Measurements from ENCODE around the gene GNAT2. TPM values are rescaled to one million over a fixed set of nuclear protein-coding genes. Genes with fewer than 3 reads are reported as not detected.

The GNAT2 gene
- total RNA-seq, 4 donors from 2014 or later: not detected

- H3K4me3 ChIP-seq (ENCODE audit: low read depth, poor library complexity, severe bottlenecking): no peak overlapping the region
- intact Hi-C loops (cut with DNase I; ENCODE audit: low total_unique reads): loop anchor here (10.0 kb wide), 1 partner anchor 77 kb away; the partner anchor contains the start of gene GNAI3
- TF ChIP-seq, protein P1, sequence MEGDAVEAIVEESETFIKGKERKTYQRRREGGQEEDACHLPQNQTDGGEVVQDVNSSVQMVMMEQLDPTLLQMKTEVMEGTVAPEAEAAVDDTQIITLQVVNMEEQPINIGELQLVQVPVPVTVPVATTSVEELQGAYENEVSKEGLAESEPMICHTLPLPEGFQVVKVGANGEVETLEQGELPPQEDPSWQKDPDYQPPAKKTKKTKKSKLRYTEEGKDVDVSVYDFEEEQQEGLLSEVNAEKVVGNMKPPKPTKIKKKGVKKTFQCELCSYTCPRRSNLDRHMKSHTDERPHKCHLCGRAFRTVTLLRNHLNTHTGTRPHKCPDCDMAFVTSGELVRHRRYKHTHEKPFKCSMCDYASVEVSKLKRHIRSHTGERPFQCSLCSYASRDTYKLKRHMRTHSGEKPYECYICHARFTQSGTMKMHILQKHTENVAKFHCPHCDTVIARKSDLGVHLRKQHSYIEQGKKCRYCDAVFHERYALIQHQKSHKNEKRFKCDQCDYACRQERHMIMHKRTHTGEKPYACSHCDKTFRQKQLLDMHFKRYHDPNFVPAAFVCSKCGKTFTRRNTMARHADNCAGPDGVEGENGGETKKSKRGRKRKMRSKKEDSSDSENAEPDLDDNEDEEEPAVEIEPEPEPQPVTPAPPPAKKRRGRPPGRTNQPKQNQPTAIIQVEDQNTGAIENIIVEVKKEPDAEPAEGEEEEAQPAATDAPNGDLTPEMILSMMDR (IDR thresholded peaks at IDR 0.05): no peak
- no peak for TF ChIP-seq POLR2A (IDR thresholded peaks at IDR 0.05)
- peak in 1 of 2 donors; percentile 79 for DNase-seq (ENCODE audit: low spot score in 2 of 2)
- 23 to 38% methylated on average over 12 to 13 of the region's 13 CpGs for WGBS, 2 donors
Measured at GRCh38 chr1:109621379-109622136, 2.1 kb upstream of the GNAT2 start.

DNA sequence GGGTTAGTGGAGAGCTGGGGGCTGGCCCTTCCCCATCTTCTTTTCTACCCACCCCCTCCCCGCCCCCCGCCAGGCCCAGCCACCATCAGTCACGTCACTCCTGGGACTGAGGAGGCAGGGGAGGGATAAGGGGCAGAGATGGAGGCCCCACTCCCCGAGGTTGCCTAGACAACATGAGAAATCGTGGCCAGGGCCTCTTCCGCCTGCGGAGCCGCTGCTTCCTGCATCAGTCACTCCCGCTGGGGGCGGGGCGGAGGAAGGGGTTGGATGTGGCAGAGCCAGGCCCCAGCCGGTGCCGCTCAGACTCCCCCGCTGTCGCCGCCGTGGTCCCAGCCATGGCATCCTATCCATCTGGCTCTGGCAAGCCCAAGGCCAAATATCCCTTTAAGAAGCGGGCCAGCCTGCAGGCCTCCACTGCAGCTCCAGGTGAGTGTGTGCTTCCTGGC lies 1.4 kb upstream of the GNAT2 start:
- WGBS, 2 donors: 0 to 1% methylated on average over 15 to 17 of the region's 18 CpGs
- intact Hi-C loops (cut with DNase I; ENCODE audit: low total_unique reads): loop anchor here (10.0 kb wide), 1 partner anchor 76 kb away; the partner anchor contains the start of gene GNAI3
- peak; percentile 86 to 98 for DNase-seq (ENCODE audit: low spot score in 2 of 2)
- peak overlapping the region; percentile 44 for H3K4me3 ChIP-seq (ENCODE audit: low read depth, poor library complexity, severe bottlenecking)
- no peak for TF ChIP-seq POLR2A (IDR thresholded peaks at IDR 0.05)
- TF ChIP-seq, protein P1 (IDR thresholded peaks at IDR 0.05): no peak

DNA sequence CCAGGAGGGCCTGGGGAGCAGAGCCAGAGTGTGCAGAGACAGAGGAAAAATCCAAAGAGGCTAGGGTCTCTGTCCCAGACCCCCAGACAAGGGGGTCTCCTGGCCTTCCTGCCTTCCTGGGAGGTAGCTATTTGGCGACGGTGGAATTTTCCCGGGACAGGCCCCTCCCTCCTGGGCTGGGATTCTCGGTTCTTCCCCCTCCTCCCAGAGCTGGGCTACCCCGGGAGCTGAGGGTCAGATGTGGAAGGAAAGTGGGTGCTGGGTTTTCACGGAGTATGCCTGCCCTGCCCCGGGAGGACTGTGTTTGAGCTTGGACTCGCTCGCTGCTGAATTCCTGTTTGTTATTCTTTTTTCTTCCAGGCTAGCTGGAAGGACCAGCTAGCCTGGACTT lies 980 bp upstream of the GNAT2 start:
- TF ChIP-seq POLR2A (IDR thresholded peaks at IDR 0.05): no peak
- TF ChIP-seq, protein P1 (IDR thresholded peaks at IDR 0.05): no peak
- peak in 1 of 2 donors; percentile 90 for DNase-seq (ENCODE audit: low spot score in 2 of 2)
- H3K4me3 ChIP-seq (ENCODE audit: low read depth, poor library complexity, severe bottlenecking): peak overlapping the region; percentile 44
- intact Hi-C loops (cut with DNase I; ENCODE audit: low total_unique reads): loop anchor here (10.0 kb wide), 1 partner anchor 76 kb away; the partner anchor contains the start of gene GNAI3
- WGBS, 2 donors: 0 to 1% methylated on average over 9 of the region's 9 CpGs

GRCh38 chr1:109618661-109619575 lies 498 bp downstream of the GNAT2 start:
- 39 to 43% methylated on average over 9 of the region's 9 CpGs for WGBS, 2 donors
- TF ChIP-seq, protein P1 (IDR thresholded peaks at IDR 0.05): no peak
- no peak for TF ChIP-seq POLR2A (IDR thresholded peaks at IDR 0.05)
- no peak overlapping the region for H3K4me3 ChIP-seq (ENCODE audit: low read depth, poor library complexity, severe bottlenecking)
- no peak for DNase-seq (ENCODE audit: low spot score in 2 of 2)
- intact Hi-C loops (cut with DNase I; ENCODE audit: low total_unique reads): loop anchor here (10.0 kb wide), 1 partner anchor 54 kb away; no protein-coding TSS in a partner anchor

DNA sequence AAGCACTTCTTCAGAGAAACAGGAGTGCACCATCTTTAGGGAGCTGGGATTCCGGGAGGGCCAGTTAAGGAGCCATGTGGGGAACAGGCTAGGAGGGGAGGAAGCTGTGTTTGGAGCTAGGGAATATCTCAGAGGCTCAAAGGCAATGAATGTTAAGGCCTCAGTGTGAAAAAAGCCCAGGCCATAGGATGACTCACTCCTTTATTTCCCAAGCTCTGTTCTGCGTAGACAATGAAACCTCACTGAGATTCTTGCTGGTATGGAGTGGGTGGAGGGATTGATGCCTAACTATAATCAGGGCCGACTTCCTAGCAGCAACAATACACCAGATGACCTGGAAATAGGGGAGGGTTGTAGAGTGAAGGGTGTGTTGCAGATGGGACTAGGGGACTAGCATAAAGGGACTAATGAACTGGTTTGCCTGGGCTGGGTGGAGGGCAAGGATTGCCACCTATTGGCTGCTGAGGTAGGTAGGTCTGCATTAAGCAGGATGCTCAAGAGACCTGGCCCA lies 2.1 kb downstream of the GNAT2 start:
- intact Hi-C loops (cut with DNase I; ENCODE audit: low total_unique reads): loop anchor here (10.0 kb wide), 1 partner anchor 53 kb away; no protein-coding TSS in a partner anchor
- 39 to 50% methylated on average over 3 of the region's 3 CpGs for WGBS, 2 donors

More for the DNA sequence above, 2.1 kb downstream of the GNAT2 start:
- H3K4me3 ChIP-seq (ENCODE audit: low read depth, poor library complexity, severe bottlenecking): no peak overlapping the region
- no peak for DNase-seq (ENCODE audit: low spot score in 2 of 2)
- TF ChIP-seq, protein P1 (IDR thresholded peaks at IDR 0.05): no peak
- TF ChIP-seq POLR2A (IDR thresholded peaks at IDR 0.05): no peak

All from lower leg skin (tissue), 4 donors.